Ovary (tissue), 3 donors: ENCODE measurements around the gene SHISA4.

ENCODE experiments used
- EP300 ChIP-seq: sonication (generic); formaldehyde crosslinking; IDR thresholded peaks from one replicate; pipeline ENCODE4 v1.6.1; 2017; ENCODE audit warnings: antibody characterized with exemption
- POLR2A ChIP-seq: fragments of 450-650 bp; IDR thresholded peaks from one replicate; pipeline ENCODE4 v1.6.1; 2017; ENCODE audit warnings: antibody characterized with exemption, mild to moderate bottlenecking, moderate library complexity
- TF ChIP-seq, protein P1 (sequence below), 3 donors: fragments of 450-650 bp in 2 of 3; fragments of 200-600 bp in 1 of 3; IDR thresholded peaks; one replicate each; pipeline versions ENCODE4 v1.5.1 to v1.8.0; 2016 to 2022; ENCODE audit warnings: antibody characterized with exemption in 3 of 3, mild to moderate bottlenecking in 1 of 3
- donor health status: DM: no; HTN: no; CAD: no.

DNA sequence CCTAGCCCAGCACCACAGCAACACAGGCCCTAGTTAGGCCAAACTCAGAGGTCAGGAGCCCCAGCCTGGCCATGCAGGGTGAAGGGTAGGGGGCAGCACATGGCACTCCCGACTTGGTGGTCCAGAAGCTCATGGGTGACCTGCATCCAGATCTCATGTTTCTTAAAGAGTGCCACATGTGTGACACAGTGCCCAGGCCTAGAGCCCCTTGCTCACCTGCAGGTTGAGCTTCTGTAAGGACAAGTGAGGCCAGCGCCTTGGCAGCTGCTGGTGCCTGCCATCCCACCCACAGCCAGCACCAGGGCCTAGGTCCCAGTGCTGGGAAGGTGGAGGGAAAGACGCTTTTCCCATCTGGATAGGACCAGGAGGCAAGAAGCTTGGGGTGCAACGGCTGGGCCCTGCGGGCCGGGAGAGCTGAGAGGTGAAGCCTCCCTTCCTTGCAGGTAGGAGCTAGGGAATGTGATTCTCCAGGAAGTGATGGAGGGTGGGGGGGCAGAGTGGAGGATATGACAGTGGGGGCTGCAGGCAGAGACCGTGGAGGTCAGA, 6.5 kb downstream of the SHISA4 start:
- TF ChIP-seq, protein P1, sequence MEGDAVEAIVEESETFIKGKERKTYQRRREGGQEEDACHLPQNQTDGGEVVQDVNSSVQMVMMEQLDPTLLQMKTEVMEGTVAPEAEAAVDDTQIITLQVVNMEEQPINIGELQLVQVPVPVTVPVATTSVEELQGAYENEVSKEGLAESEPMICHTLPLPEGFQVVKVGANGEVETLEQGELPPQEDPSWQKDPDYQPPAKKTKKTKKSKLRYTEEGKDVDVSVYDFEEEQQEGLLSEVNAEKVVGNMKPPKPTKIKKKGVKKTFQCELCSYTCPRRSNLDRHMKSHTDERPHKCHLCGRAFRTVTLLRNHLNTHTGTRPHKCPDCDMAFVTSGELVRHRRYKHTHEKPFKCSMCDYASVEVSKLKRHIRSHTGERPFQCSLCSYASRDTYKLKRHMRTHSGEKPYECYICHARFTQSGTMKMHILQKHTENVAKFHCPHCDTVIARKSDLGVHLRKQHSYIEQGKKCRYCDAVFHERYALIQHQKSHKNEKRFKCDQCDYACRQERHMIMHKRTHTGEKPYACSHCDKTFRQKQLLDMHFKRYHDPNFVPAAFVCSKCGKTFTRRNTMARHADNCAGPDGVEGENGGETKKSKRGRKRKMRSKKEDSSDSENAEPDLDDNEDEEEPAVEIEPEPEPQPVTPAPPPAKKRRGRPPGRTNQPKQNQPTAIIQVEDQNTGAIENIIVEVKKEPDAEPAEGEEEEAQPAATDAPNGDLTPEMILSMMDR (IDR thresholded peaks at IDR 0.05): no peak
- TF ChIP-seq POLR2A (no peak), EP300 (no peak)
